Astrocyte of the spinal cord (primary cell): ENCODE data around the gene AP1M1.

Experiments used
- DNase-seq: peaks from one replicate; pipeline ENCODE4 v3.0.0; 2011; ENCODE audit warnings: low read depth, low spot score
- H3K4me3 ChIP-seq: 2 replicates; pipeline ENCODE4 v1.5.1; 2011; ENCODE audit warnings: low read depth, mild to moderate bottlenecking, low read length, moderate library complexity
- CTCF ChIP-seq: IDR thresholded peaks from 2 replicates; pipeline ENCODE4 v1.5.1; 2012; ENCODE audit warnings: low read depth, mild to moderate bottlenecking, low read length, inconsistent platforms
- in situ Hi-C: cut with HindIII; loops from 2 replicates; pipeline ENCODE4 v1.10.0; 2017; ENCODE audit warnings: low sequenced_read_pairs

AP1M1 gene

GRCh38 chr19:16260160-16260811, 62.6 kb downstream of the AP1M1 start:
- DNase-seq = no peak
- in situ Hi-C loops = no loop called here
- no peak for TF ChIP-seq CTCF
- H3K4me3 ChIP-seq = no peak overlapping the region

- DNase-seq = no peak
- H3K4me3 ChIP-seq = no peak overlapping the region
- TF ChIP-seq CTCF = no peak
- in situ Hi-C loops = no loop called here
Observed at GRCh38 chr19:16260812-16261161, 63.1 kb downstream of the AP1M1 start.

- no peak for TF ChIP-seq CTCF
- no peak for DNase-seq
- no peak overlapping the region for H3K4me3 ChIP-seq
- in situ Hi-C loops = no loop called here
Observed at GRCh38 chr19:16261584-16262368, 64.1 kb downstream of the AP1M1 start.

- no peak for TF ChIP-seq CTCF
- DNase-seq = no peak
- in situ Hi-C loops = no loop called here
- H3K4me3 ChIP-seq = no peak overlapping the region
Observed at GRCh38 chr19:16262618-16263017, 64.9 kb downstream of the AP1M1 start.

GRCh38 chr19:16263141-16263761, 65.5 kb downstream of the AP1M1 start:
- in situ Hi-C loops = no loop called here
- DNase-seq = no peak
- no peak overlapping the region for H3K4me3 ChIP-seq
- TF ChIP-seq CTCF = no peak

GRCh38 chr19:16265205-16265604, 67.5 kb downstream of the AP1M1 start:
- DNase-seq = no peak
- no peak for TF ChIP-seq CTCF
- no peak overlapping the region for H3K4me3 ChIP-seq
- in situ Hi-C loops = no loop called here
